Testis (tissue), 3 donors: ENCODE results near the gene MYCBP. TPM values are rescaled to one million over a fixed set of nuclear protein-coding genes. Genes with fewer than 3 reads are reported as not detected.

ENCODE experiments used
- DNase-seq: peaks from one replicate; pipeline ENCODE4 v3.0.0-alpha.2; 2019
- H3K27ac ChIP-seq, 2 donors: fragments of 200-600 bp; sonication (generic); one replicate each; pipeline ENCODE4 v1.5.1; 2019
- H3K27me3 ChIP-seq: fragments of 200-600 bp; sonication (generic); one replicate; pipeline ENCODE4 v1.5.1; 2019
- H3K36me3 ChIP-seq: fragments of 200-600 bp; sonication (generic); one replicate; pipeline ENCODE4 v1.5.1; 2017; ENCODE audit warnings: low read depth; ENCODE audit errors: missing control alignments
- H3K4me1 ChIP-seq: fragments of 200-600 bp; sonication (generic); one replicate; pipeline ENCODE4 v1.5.1; 2019
- H3K4me3 ChIP-seq, 2 donors: fragments of 200-600 bp; sonication (generic); one replicate each; pipeline ENCODE4 v1.5.1; 2017 to 2019
- H3K9me3 ChIP-seq: fragments of 200-600 bp; sonication (generic); one replicate; pipeline ENCODE4 v1.5.1; 2017
- POLR2A ChIP-seq: fragments of 450-650 bp; IDR thresholded peaks from one replicate; pipeline ENCODE4 v1.6.1; 2017; ENCODE audit warnings: antibody characterized with exemption, mild to moderate bottlenecking, moderate library complexity
- WGBS, 2 donors: methylation state at CpG; one replicate each; pipeline ENCODE4 v1.1.5; 2018; 5-methylcytosine and 5-hydroxymethylcytosine counted together
- intact Hi-C: fragments of 100-400 bp; cut with DNase I; formaldehyde crosslinking; loops from one replicate; pipeline ENCODE4 v1.15.1; 2023; ENCODE audit warnings: low total_unique reads
- polyA plus RNA-seq: library from polyadenylated mRNA; stranded (reverse); fragments of 350-450 nt; fragmentation: Illumina TruSeq; extraction: RNeasy Lipid Tissue Mini Kit (QIAGEN cat#74804); gene quantifications from one replicate; pipeline ENCODE4 v1.2.3, GENCODE V29; 2014; ENCODE audit warnings: low read depth, low replicate concordance; ENCODE audit not compliant: insufficient read depth
- total RNA-seq, 2 donors: library from RNA; depleted of rRNA; stranded (reverse); fragments of >200 nt; gene quantifications; one replicate each; pipeline ENCODE4 v1.2.3, GENCODE V29; 2016
- TF ChIP-seq, protein P1 (sequence below), 3 experiments: fragments of 450-650 bp in 2 of 3; fragments of 200-600 bp in 1 of 3; sonication (generic) in 1 of 3; IDR thresholded peaks; one replicate each; pipeline ENCODE4 v1.5.1; 2016 to 2019; ENCODE audit warnings: antibody characterized with exemption in 3 of 3, mild to moderate bottlenecking in 2 of 3, moderate library complexity in 1 of 3

The MYCBP gene
- total and polyA plus RNA-seq, 3 donors from 2014 or later, result 18.5 to 53.0 (median 24.3) TPM

DNA sequence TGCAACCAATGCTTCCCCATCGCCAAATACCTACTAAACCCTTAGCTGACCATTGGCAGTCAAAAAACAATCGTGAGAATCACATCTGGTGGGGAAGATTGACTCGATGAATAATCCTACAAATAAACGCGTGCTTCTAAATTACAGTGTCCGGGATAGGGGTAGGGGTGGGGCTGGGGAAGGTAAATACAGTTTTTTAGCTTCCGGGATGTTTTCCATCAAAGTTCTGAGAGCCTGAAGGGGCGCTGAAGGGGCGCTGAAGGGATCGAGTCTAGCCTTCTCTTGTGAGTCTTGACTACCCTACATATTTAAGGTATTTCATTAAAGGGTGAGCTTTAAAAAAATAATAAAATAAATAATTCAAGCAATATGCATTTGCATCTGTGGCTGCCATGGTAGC lies 54.1 kb downstream of the MYCBP start:
- Histone ChIP-seq H3K4me1 (peaks cover 17% of the 10 kb centered on the region), H3K4me3 (peak overlapping the region; percentile 22 to 53), H3K9me3 (no peaks in the 10 kb centered on the region), H3K27me3 (no peaks in the 10 kb centered on the region), H3K36me3 (no peaks in the 10 kb centered on the region), H3K27ac (no peak overlapping the region)
- no peak for DNase-seq
- intact Hi-C loops, result no loop called here
- TF ChIP-seq, protein P1, sequence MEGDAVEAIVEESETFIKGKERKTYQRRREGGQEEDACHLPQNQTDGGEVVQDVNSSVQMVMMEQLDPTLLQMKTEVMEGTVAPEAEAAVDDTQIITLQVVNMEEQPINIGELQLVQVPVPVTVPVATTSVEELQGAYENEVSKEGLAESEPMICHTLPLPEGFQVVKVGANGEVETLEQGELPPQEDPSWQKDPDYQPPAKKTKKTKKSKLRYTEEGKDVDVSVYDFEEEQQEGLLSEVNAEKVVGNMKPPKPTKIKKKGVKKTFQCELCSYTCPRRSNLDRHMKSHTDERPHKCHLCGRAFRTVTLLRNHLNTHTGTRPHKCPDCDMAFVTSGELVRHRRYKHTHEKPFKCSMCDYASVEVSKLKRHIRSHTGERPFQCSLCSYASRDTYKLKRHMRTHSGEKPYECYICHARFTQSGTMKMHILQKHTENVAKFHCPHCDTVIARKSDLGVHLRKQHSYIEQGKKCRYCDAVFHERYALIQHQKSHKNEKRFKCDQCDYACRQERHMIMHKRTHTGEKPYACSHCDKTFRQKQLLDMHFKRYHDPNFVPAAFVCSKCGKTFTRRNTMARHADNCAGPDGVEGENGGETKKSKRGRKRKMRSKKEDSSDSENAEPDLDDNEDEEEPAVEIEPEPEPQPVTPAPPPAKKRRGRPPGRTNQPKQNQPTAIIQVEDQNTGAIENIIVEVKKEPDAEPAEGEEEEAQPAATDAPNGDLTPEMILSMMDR (IDR thresholded peaks at IDR 0.05), result no peak
- TF ChIP-seq POLR2A, result no peak
- 26 to 28% methylated on average over 10 of the region's 10 CpGs for WGBS, 2 donors

DNA sequence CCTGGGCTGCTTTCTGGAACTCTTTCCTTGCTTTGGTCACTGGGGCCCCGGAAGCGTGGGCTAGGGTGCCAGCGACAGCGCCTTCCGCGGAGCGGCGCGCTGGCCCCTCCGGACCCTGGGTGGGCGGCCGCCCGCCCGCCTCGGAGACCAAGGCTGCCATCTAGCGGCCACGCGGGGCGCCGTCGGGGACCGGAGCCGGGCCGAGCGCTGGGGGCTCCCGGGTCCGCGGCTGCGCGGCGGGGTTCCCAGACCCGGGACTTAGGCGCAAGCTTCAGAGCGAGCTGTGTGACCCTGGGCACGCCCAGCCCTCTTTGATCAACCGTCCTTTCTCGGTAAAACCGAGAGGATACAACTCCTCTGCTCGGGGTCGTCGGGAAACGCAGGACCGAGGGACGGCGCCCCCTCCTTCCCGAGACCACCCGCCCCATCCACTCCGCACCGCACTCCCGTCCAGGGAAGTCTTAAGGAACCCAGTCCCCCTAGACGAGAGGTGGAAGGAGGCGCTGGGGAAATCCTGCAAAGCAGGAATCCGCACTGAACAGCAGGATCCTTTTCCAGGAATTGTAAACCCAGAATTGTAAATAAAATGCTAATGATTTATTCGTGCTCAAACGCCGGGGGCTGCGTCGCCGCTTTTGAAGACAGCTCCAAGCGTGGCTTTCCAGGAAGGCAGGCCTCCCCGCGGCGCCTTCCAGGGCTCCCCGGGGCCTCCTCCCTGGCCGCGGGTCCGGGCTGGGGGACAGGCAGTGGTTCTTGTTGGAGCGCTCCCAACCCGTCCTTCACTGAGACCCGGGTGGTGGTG lies 54.8 kb downstream of the MYCBP start:
- peak; percentile 51 for DNase-seq
- H3K9me3 ChIP-seq, result no peaks in the 10 kb centered on the region
- 1 to 5% methylated on average over 19 to 45 of the region's 70 CpGs for WGBS, 2 donors
- H3K27me3 ChIP-seq, result no peaks in the 10 kb centered on the region
- H3K4me3 ChIP-seq, result peak overlapping the region; percentile 22 to 53
- H3K4me1 ChIP-seq, result peaks cover 17% of the 10 kb centered on the region
- no peaks in the 10 kb centered on the region for H3K36me3 ChIP-seq
- no peak overlapping the region for H3K27ac ChIP-seq
- intact Hi-C loops, result no loop called here
- no peak for TF ChIP-seq POLR2A
- TF ChIP-seq, protein P1 (IDR thresholded peaks at IDR 0.05), result peak; percentile 40 to 85 (median 59)

DNA sequence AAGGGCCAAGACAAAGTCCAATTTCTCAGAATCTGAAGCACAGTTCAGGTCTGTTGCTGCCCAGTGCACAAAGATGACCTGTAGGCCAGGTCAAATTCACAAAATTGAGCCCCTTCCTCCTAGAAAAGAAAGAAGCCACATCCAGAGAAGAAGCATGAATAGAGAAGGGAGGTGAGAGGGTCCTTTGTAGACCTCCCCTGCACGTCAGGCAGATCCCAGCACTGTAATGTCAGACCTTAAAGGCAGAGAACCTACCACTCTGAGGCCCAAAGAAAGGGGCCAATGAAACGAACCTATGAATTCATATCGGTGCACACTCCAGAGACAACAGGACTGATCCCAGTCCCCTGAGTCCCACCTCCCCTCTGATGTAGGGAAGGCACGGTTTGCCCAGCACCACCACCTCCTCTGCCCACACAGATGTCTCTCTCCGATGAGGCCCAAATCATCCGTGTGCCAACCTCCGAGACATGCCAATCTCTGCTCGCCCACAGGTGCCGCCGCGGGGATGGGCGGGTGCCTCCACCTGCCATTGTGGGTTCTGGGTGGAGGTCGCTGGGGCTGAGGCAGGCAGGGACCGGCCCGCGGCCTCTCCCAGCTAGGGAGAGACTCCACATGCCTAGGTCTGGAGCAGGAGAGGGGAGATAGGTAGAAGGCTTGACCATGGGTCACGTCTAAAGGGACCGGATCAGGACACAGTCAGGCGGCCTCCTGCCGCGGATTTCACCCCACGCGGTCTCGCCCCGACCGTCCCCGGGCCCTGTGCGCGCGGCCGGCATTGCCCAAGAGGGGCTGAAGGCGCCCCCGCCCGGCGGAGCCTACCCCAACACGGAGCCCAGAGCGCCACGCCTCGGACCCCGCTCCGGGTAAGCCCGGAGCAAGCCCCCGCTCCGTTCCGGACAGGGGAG lies 55.6 kb downstream of the MYCBP start:
- peak overlapping the region; percentile 22 to 53 for H3K4me3 ChIP-seq
- H3K9me3 ChIP-seq, result no peaks in the 10 kb centered on the region
- no peak for TF ChIP-seq POLR2A
- TF ChIP-seq, protein P1 (IDR thresholded peaks at IDR 0.05), result no peak
- H3K4me1 ChIP-seq, result peaks cover 17% of the 10 kb centered on the region
- no peaks in the 10 kb centered on the region for H3K36me3 ChIP-seq
- intact Hi-C loops, result no loop called here
- DNase-seq, result no peak
- no peak overlapping the region for H3K27ac ChIP-seq
- WGBS, 2 donors, result 15 to 33% methylated on average over 10 to 45 of the region's 45 CpGs
- no peaks in the 10 kb centered on the region for H3K27me3 ChIP-seq

DNA sequence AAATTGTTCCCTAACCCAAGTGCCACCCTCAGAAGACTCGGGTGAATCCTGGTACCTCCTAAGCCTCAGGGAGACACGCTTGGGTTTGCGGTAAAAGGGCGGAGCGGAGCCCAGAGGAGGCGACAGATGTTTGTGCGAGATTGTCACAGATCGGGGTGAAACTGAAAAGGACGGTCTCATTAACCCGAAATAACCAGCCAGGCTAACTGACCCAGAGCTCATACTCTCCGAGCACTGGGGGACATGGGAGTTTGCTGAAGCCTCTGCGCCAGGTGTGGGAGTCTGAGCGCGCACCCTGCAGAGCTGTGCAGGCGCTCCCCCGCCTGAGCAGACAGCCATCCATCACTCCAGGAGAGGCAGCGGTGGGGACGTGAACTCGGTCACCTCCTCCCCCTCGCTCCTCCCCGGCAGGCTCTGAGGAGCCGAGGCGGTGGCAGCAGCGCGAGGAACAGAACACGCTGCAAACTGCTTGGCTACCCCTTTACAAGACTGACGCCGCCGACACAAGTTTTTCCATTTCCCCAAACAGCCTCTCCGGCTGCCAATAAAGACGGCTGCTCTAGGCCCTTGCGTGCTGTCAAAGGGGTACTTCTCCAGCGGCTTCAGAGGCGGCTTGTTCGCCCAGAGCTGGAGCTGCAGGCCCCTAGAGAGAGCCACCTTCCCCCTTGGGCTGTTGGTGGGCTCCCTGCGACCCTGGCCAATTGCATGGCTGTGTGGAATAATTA lies 57.1 kb downstream of the MYCBP start:
- H3K36me3 ChIP-seq, result no peaks in the 10 kb centered on the region
- TF ChIP-seq POLR2A, result no peak
- TF ChIP-seq, protein P1 (IDR thresholded peaks at IDR 0.05), result no peak
- intact Hi-C loops, result no loop called here
- 8 to 16% methylated on average over 11 to 36 of the region's 36 CpGs for WGBS, 2 donors
- H3K9me3 ChIP-seq, result no peaks in the 10 kb centered on the region
- H3K27ac ChIP-seq, result no peak overlapping the region
- H3K27me3 ChIP-seq, result no peaks in the 10 kb centered on the region
- H3K4me3 ChIP-seq, result no peak overlapping the region
- peaks cover 17% of the 10 kb centered on the region for H3K4me1 ChIP-seq
- peak; percentile 78 for DNase-seq
